KMS-11 (cell line): ENCODE data around the gene F2RL1.
"Not testable (repeated sequence)": the region's sequence is repeated elsewhere in the genome, so short reads cannot be mapped to it uniquely, and the experiment has no call there.

ENCODE experiments used
- H2AFZ ChIP-seq: fragments of 200-600 bp; sonication (generic); 2 replicates; pipeline ENCODE4 v1.6.1; 2016; ENCODE audit warnings: antibody characterized with exemption, mixed run types, low read depth
- H3K27ac ChIP-seq: fragments of 200-600 bp; sonication (generic); 2 replicates; pipeline ENCODE4 v1.6.1; 2016; ENCODE audit warnings: mild to moderate bottlenecking, mixed run types
- H3K27me3 ChIP-seq: fragments of 200-600 bp; sonication (generic); 2 replicates; pipeline ENCODE4 v1.6.1; 2017; ENCODE audit warnings: mild to moderate bottlenecking, low read depth, mixed run types, moderate library complexity; ENCODE audit not compliant: insufficient read depth
- H3K36me3 ChIP-seq: fragments of 200-600 bp; sonication (generic); 2 replicates; pipeline ENCODE4 v1.6.1; 2017; ENCODE audit warnings: mild to moderate bottlenecking, mixed run types; ENCODE audit not compliant: insufficient read depth
- H3K4me1 ChIP-seq: fragments of 200-600 bp; sonication (generic); 2 replicates; pipeline ENCODE4 v1.6.1; 2016; ENCODE audit warnings: mild to moderate bottlenecking, low read depth, mixed run types; ENCODE audit not compliant: poor library complexity, severe bottlenecking
- H3K4me2 ChIP-seq: fragments of 200-600 bp; sonication (generic); 2 replicates; pipeline ENCODE4 v1.7.0; 2016; ENCODE audit warnings: mild to moderate bottlenecking, mixed run types
- H3K4me3 ChIP-seq: fragments of 200-600 bp; sonication (generic); IDR thresholded peaks from 2 replicates; pipeline ENCODE4 v1.6.1; 2017; ENCODE audit warnings: low read depth, low read length, mixed read lengths; ENCODE audit not compliant: insufficient read depth
- H3K79me2 ChIP-seq: fragments of 200-600 bp; sonication (generic); 2 replicates; pipeline ENCODE4 v1.6.1; 2016; ENCODE audit warnings: low read depth, mixed run types; ENCODE audit not compliant: insufficient read depth
- H3K9ac ChIP-seq: fragments of 200-600 bp; sonication (generic); 2 replicates; pipeline ENCODE4 v1.6.1; 2016; ENCODE audit warnings: mild to moderate bottlenecking, mixed run types
- H4K20me1 ChIP-seq: fragments of 200-600 bp; sonication (generic); 2 replicates; pipeline ENCODE4 v1.6.1; 2016; ENCODE audit warnings: mild to moderate bottlenecking, mixed run types; ENCODE audit not compliant: insufficient read depth
- TF ChIP-seq, protein P1 (sequence below): fragments of 200-600 bp; sonication (generic); conservative IDR thresholded peaks from 2 replicates; pipeline ENCODE4 v1.6.1; 2017; ENCODE audit warnings: low read depth, mild to moderate bottlenecking, antibody characterized with exemption, low read length, moderate library complexity, mixed read lengths

Gene F2RL1

GRCh38 chr5:76788362-76788761 lies 30.5 kb upstream of the F2RL1 start:
- TF ChIP-seq, protein P1, sequence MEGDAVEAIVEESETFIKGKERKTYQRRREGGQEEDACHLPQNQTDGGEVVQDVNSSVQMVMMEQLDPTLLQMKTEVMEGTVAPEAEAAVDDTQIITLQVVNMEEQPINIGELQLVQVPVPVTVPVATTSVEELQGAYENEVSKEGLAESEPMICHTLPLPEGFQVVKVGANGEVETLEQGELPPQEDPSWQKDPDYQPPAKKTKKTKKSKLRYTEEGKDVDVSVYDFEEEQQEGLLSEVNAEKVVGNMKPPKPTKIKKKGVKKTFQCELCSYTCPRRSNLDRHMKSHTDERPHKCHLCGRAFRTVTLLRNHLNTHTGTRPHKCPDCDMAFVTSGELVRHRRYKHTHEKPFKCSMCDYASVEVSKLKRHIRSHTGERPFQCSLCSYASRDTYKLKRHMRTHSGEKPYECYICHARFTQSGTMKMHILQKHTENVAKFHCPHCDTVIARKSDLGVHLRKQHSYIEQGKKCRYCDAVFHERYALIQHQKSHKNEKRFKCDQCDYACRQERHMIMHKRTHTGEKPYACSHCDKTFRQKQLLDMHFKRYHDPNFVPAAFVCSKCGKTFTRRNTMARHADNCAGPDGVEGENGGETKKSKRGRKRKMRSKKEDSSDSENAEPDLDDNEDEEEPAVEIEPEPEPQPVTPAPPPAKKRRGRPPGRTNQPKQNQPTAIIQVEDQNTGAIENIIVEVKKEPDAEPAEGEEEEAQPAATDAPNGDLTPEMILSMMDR: no peak
- Histone ChIP-seq H3K4me1 (no peaks in the 10 kb centered on the region), H3K4me2 (no peak overlapping the region)

DNA sequence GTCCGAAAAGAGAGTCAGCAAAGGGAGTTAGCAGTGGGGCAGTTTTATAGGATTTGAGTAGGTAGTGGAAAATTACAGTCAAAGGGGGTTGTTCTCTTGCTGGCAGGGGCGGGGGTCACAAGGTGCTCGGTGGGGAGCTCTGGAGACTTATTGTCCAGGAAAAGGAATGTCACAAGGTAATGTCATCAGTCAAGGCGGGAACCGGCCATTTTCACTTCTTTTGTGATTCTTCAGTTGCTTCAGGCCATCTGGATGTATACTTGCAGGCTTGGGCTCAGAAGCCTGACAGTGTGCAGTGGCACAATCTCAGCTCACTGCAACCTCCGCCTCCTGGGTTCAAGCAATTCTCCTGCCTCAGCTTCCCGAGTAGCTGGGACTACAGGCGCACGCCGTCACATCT lies 29.6 kb upstream of the F2RL1 start:
- not testable (repeated sequence) for H3K36me3 ChIP-seq, H4K20me1 ChIP-seq, H3K4me3 ChIP-seq, H3K4me2 ChIP-seq, H2AFZ ChIP-seq, H3K9ac ChIP-seq, H3K27ac ChIP-seq, H3K79me2 ChIP-seq, H3K4me1 ChIP-seq, H3K27me3 ChIP-seq

More at GRCh38 chr5:76788362-76788761, 30.5 kb upstream of the F2RL1 start:
- Histone ChIP-seq H4K20me1 (no peaks in the 10 kb centered on the region), H3K79me2 (no peaks in the 10 kb centered on the region), H3K27ac (no peak overlapping the region), H3K9ac (no peak overlapping the region), H3K4me3 (no peak overlapping the region), H2AFZ (no peak overlapping the region), H3K36me3 (no peaks in the 10 kb centered on the region), H3K27me3 (no peaks in the 10 kb centered on the region)

- H3K4me1 ChIP-seq: no peaks in the 10 kb centered on the region
Measured at GRCh38 chr5:76789991-76790581, 28.7 kb upstream of the F2RL1 start.

GRCh38 chr5:76790632-76791290 lies 28.1 kb upstream of the F2RL1 start:
- TF ChIP-seq, protein P1: no peak
- Histone ChIP-seq H3K27ac (no peak overlapping the region), H3K4me2 (no peak overlapping the region), H3K4me3 (no peak overlapping the region), H3K79me2 (no peaks in the 10 kb centered on the region), H3K9ac (no peak overlapping the region), H2AFZ (no peak overlapping the region), H4K20me1 (no peaks in the 10 kb centered on the region), H3K27me3 (no peaks in the 10 kb centered on the region), H3K36me3 (no peaks in the 10 kb centered on the region), H3K4me1 (no peaks in the 10 kb centered on the region)

More at GRCh38 chr5:76789991-76790581, 28.7 kb upstream of the F2RL1 start:
- Histone ChIP-seq H3K27ac (no peak overlapping the region), H2AFZ (no peak overlapping the region), H3K27me3 (no peaks in the 10 kb centered on the region), H3K4me2 (no peak overlapping the region), H4K20me1 (no peaks in the 10 kb centered on the region), H3K79me2 (no peaks in the 10 kb centered on the region), H3K4me3 (no peak overlapping the region), H3K9ac (no peak overlapping the region), H3K36me3 (no peaks in the 10 kb centered on the region)
- TF ChIP-seq, protein P1: no peak

DNA sequence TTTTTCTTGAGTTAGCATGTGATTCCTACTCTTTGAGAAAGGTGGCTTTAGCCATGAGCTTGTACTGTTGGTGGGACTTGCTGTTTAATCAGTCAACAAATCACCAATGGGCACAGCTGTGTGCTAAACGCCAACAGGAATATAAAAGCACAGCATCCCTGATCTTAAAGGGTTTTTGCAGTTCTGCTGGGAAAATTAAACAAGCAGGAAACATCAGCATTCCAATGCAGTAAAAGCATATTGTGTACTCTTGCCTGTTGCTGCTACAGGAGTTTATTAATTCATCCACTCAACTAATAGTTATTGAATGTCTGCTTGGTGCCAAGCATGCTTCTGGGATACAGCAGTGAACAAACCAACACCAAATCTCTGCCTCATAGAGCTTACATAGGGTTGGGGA lies 27.4 kb upstream of the F2RL1 start:
- no peak overlapping the region for H3K4me2 ChIP-seq

More for the DNA sequence above, 27.4 kb upstream of the F2RL1 start:
- Histone ChIP-seq H4K20me1 (no peaks in the 10 kb centered on the region), H3K36me3 (no peaks in the 10 kb centered on the region), H3K4me1 (no peaks in the 10 kb centered on the region), H2AFZ (no peak overlapping the region), H3K27me3 (no peaks in the 10 kb centered on the region), H3K9ac (no peak overlapping the region), H3K4me3 (no peak overlapping the region), H3K79me2 (no peaks in the 10 kb centered on the region), H3K27ac (no peak overlapping the region)
- TF ChIP-seq, protein P1: no peak
